GM19468 (cell line): Measurements from ENCODE around the gene HDAC4.
"Not testable (repeated sequence)": the region's sequence is repeated elsewhere in the genome, so short reads cannot be mapped to it uniquely, and the experiment has no call there.

Source experiments
- ATAC-seq: cut with Tn5 transposase; IDR thresholded peaks from one replicate; pipeline ENCODE4 v1.9.1; 2021; ENCODE audit warnings: mild to moderate bottlenecking, moderate library complexity, moderate number of reproducible peaks; ENCODE audit not compliant: unreplicated experiment; ENCODE audit errors: extremely low read depth

The HDAC4 gene

GRCh38 chr2:239400596-239401066, at the start of gene HDAC4:
Gene HDAC4, minus strand, starts transcription at chr2:239401020. Its CDS starts 48,321 bp downstream, at chr2:239352699.
- no peak for ATAC-seq

- ATAC-seq: not testable (repeated sequence)
Observed at GRCh38 chr2:239449468-239449867, 48.6 kb upstream of the HDAC4 start.

- no peak for ATAC-seq
Observed at GRCh38 chr2:239445771-239446524, 45.1 kb upstream of the HDAC4 start.

GRCh38 chr2:239444626-239445577, 44.1 kb upstream of the HDAC4 start:
- no peak for ATAC-seq

GRCh38 chr2:239443666-239444567, 43.1 kb upstream of the HDAC4 start:
- ATAC-seq: no peak

GRCh38 chr2:239443102-239443620, 42.3 kb upstream of the HDAC4 start:
- no peak for ATAC-seq

- ATAC-seq: no peak
Observed at GRCh38 chr2:239442192-239442591, 41.4 kb upstream of the HDAC4 start.

- ATAC-seq: no peak
Observed at GRCh38 chr2:239441261-239442078, 40.6 kb upstream of the HDAC4 start.

- no peak for ATAC-seq
Observed at GRCh38 chr2:239440511-239440959, 39.7 kb upstream of the HDAC4 start.

GRCh38 chr2:239439754-239440315, 39.0 kb upstream of the HDAC4 start:
- no peak for ATAC-seq

- ATAC-seq: no peak
Observed at GRCh38 chr2:239438995-239439753, 38.4 kb upstream of the HDAC4 start.

- no peak for ATAC-seq
Observed at GRCh38 chr2:239438368-239438767, 37.5 kb upstream of the HDAC4 start.

GRCh38 chr2:239436669-239437335, 36.0 kb upstream of the HDAC4 start:
- no peak for ATAC-seq

GRCh38 chr2:239436076-239436475, 35.3 kb upstream of the HDAC4 start:
- no peak for ATAC-seq

GRCh38 chr2:239433777-239434403, 33.1 kb upstream of the HDAC4 start:
- no peak for ATAC-seq

- ATAC-seq: no peak
Observed at GRCh38 chr2:239432174-239432573, 31.4 kb upstream of the HDAC4 start.

GRCh38 chr2:239431536-239431935, 30.7 kb upstream of the HDAC4 start:
- ATAC-seq: no peak
